SK-N-MC (cell line): ENCODE results near the gene SEC24A.

Experiments used
- EZH2 ChIP-seq: fragments of 200-600 bp; sonication (generic); IDR thresholded peaks from one replicate; pipeline ENCODE4 v1.6.1; 2017; ENCODE audit warnings: antibody characterized with exemption
- POLR2AphosphoS5 ChIP-seq: IDR thresholded peaks from 2 replicates; pipeline ENCODE4 v1.6.1; 2012; ENCODE audit warnings: mild to moderate bottlenecking, low read depth, low read length, borderline replicate concordance

DNA sequence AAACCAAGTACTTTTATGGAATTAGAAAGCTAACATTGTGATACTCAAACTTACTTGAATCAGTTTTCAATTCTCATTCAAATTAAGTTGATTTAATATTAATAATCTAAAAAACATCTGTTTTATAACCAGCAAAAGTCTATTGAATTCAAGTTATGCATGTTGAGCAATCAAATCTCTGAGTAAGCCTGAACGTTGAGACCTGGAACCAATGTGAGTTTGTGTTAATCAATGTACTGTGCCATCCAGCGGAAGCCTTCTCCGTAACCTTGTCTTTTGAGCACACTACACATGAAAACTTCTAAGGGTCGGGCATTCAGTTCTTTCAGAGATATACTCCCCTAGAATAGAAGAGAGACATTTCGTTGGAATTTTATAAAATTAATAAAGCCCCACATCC lies 41.9 kb upstream of the SEC24A start:
- TF ChIP-seq POLR2AphosphoS5: no peak
- TF ChIP-seq EZH2: no peak
